Measurements from ENCODE around the gene AOPEP. TPM values are rescaled to one million over a fixed set of nuclear protein-coding genes. Genes with fewer than 3 reads are reported as not detected.

The AOPEP gene
- total RNA-seq, 2 experiments from 2014 or later: 8.9 to 9.5 TPM

GRCh38 chr9:95103281-95103771 lies 376.8 kb downstream of the AOPEP start:
- CTCF ChIA-PET: interaction anchor here (0.8 kb wide), 1 partner anchor 412 kb away, joined by 3 read pairs; no protein-coding TSS in a partner anchor
- Mint-ChIP-seq H3K36me3 (ENCODE audit: low read depth) (peaks cover 3% of the 10 kb centered on the region), H3K27ac (no peak overlapping the region), H3K4me1 (no peaks in the 10 kb centered on the region), H3K4me3 (no peak overlapping the region), H3K27me3 (no peaks in the 10 kb centered on the region), H3K9me3 (ENCODE audit: low read depth) (no peaks in the 10 kb centered on the region)
- DNase-seq (no peak), ATAC-seq (no peak)
- POLR2A ChIA-PET: no interaction called here
- intact Hi-C loops (cut with DNase I, micrococcal nuclease): no loop called here

GRCh38 chr9:95103871-95104580 lies 377.5 kb downstream of the AOPEP start:
- Mint-ChIP-seq H3K4me1 (no peaks in the 10 kb centered on the region), H3K36me3 (ENCODE audit: low read depth) (peaks cover 3% of the 10 kb centered on the region), H3K4me3 (no peak overlapping the region), H3K27me3 (no peaks in the 10 kb centered on the region), H3K27ac (no peak overlapping the region), H3K9me3 (ENCODE audit: low read depth) (no peaks in the 10 kb centered on the region)
- ATAC-seq: no peak
- no peak for DNase-seq
- ChIA-PET POLR2A (no interaction called here), CTCF (no interaction called here)
- intact Hi-C loops (cut with DNase I, micrococcal nuclease): no loop called here

- Mint-ChIP-seq H3K4me1 (no peaks in the 10 kb centered on the region), H3K9me3 (ENCODE audit: low read depth) (no peaks in the 10 kb centered on the region), H3K27me3 (no peaks in the 10 kb centered on the region), H3K27ac (no peak overlapping the region), H3K36me3 (ENCODE audit: low read depth) (peaks cover 3% of the 10 kb centered on the region), H3K4me3 (no peak overlapping the region)
- DNase-seq: no peak
- ChIA-PET CTCF (no interaction called here), POLR2A (no interaction called here)
- intact Hi-C loops (cut with DNase I, micrococcal nuclease): no loop called here
- ATAC-seq: no peak
Observed at GRCh38 chr9:95104581-95104960, 378.1 kb downstream of the AOPEP start.

GRCh38 chr9:95104980-95105379 lies 378.5 kb downstream of the AOPEP start:
- ATAC-seq (no peak), DNase-seq (no peak)
- intact Hi-C loops (cut with DNase I, micrococcal nuclease): no loop called here
- Mint-ChIP-seq H3K36me3 (ENCODE audit: low read depth) (peaks cover 3% of the 10 kb centered on the region), H3K4me1 (no peaks in the 10 kb centered on the region), H3K9me3 (ENCODE audit: low read depth) (no peaks in the 10 kb centered on the region), H3K27ac (no peak overlapping the region), H3K27me3 (no peaks in the 10 kb centered on the region), H3K4me3 (no peak overlapping the region)
- POLR2A ChIA-PET: no interaction called here
- CTCF ChIA-PET: no interaction called here

GRCh38 chr9:95105519-95106287 lies 379.2 kb downstream of the AOPEP start:
- H3K36me3 Mint-ChIP-seq (ENCODE audit: low read depth): peaks cover 3% of the 10 kb centered on the region
- POLR2A ChIA-PET: no interaction called here
- intact Hi-C loops (cut with DNase I, micrococcal nuclease): no loop called here
- no peaks in the 10 kb centered on the region for H3K4me1 Mint-ChIP-seq
- ATAC-seq (no peak), DNase-seq (no peak)
- no peak overlapping the region for H3K27ac Mint-ChIP-seq
- no peaks in the 10 kb centered on the region for H3K9me3 Mint-ChIP-seq (ENCODE audit: low read depth)
- no peak overlapping the region for H3K4me3 Mint-ChIP-seq
- H3K27me3 Mint-ChIP-seq: no peaks in the 10 kb centered on the region
- CTCF ChIA-PET: no interaction called here

GRCh38 chr9:95107001-95107749 lies 380.7 kb downstream of the AOPEP start:
- POLR2A ChIA-PET: no interaction called here
- ATAC-seq: no peak
- CTCF ChIA-PET: interaction anchor here (0.6 kb wide), 1 partner anchor 560 kb away, joined by 4 read pairs; no protein-coding TSS in a partner anchor

GRCh38 chr9:95107976-95108375 lies 381.5 kb downstream of the AOPEP start:
- intact Hi-C loops (cut with DNase I, micrococcal nuclease): no loop called here
- Mint-ChIP-seq H3K9me3 (ENCODE audit: low read depth) (no peaks in the 10 kb centered on the region), H3K4me3 (no peak overlapping the region), H3K4me1 (no peaks in the 10 kb centered on the region), H3K36me3 (ENCODE audit: low read depth) (peaks cover 3% of the 10 kb centered on the region), H3K27ac (no peak overlapping the region), H3K27me3 (no peaks in the 10 kb centered on the region)
- POLR2A ChIA-PET: no interaction called here
- DNase-seq (no peak), ATAC-seq (no peak)
- CTCF ChIA-PET: interaction anchor here (0.6 kb wide), 1 partner anchor 561 kb away, joined by 4 read pairs; no protein-coding TSS in a partner anchor

More at GRCh38 chr9:95107001-95107749, 380.7 kb downstream of the AOPEP start:
- Mint-ChIP-seq H3K4me3 (no peak overlapping the region), H3K4me1 (no peaks in the 10 kb centered on the region), H3K27ac (no peak overlapping the region), H3K9me3 (ENCODE audit: low read depth) (no peaks in the 10 kb centered on the region), H3K27me3 (no peaks in the 10 kb centered on the region), H3K36me3 (ENCODE audit: low read depth) (peaks cover 3% of the 10 kb centered on the region)
- DNase-seq: no peak
- intact Hi-C loops (cut with DNase I, micrococcal nuclease): no loop called here

- POLR2A ChIA-PET: no interaction called here
- Mint-ChIP-seq H3K36me3 (ENCODE audit: low read depth) (peaks cover 3% of the 10 kb centered on the region), H3K27me3 (no peaks in the 10 kb centered on the region), H3K4me3 (no peak overlapping the region), H3K4me1 (no peaks in the 10 kb centered on the region), H3K9me3 (ENCODE audit: low read depth) (no peaks in the 10 kb centered on the region), H3K27ac (no peak overlapping the region)
- no peak for DNase-seq
- intact Hi-C loops (cut with DNase I, micrococcal nuclease): no loop called here
- CTCF ChIA-PET: no interaction called here
- ATAC-seq: no peak
Observed at GRCh38 chr9:95108777-95109176, 382.3 kb downstream of the AOPEP start.

GRCh38 chr9:95109456-95109855 lies 383.0 kb downstream of the AOPEP start:
- CTCF ChIA-PET: interaction anchor here (0.6 to 1.0 kb wide), 2 partner anchors 19 to 157 kb away, joined by 4 to 7 read pairs; no protein-coding TSS in a partner anchor
- H3K4me1 Mint-ChIP-seq: no peaks in the 10 kb centered on the region
- H3K27me3 Mint-ChIP-seq: no peaks in the 10 kb centered on the region
- no peak overlapping the region for H3K27ac Mint-ChIP-seq
- DNase-seq (no peak), ATAC-seq (no peak)
- POLR2A ChIA-PET: no interaction called here
- no peak overlapping the region for H3K4me3 Mint-ChIP-seq
- no peaks in the 10 kb centered on the region for H3K9me3 Mint-ChIP-seq (ENCODE audit: low read depth)
- H3K36me3 Mint-ChIP-seq (ENCODE audit: low read depth): peaks cover 3% of the 10 kb centered on the region
- intact Hi-C loops (cut with DNase I, micrococcal nuclease): no loop called here

- Mint-ChIP-seq H3K4me3 (no peak overlapping the region), H3K27ac (no peak overlapping the region), H3K9me3 (ENCODE audit: low read depth) (no peaks in the 10 kb centered on the region), H3K4me1 (no peaks in the 10 kb centered on the region), H3K36me3 (ENCODE audit: low read depth) (peaks cover 3% of the 10 kb centered on the region), H3K27me3 (no peaks in the 10 kb centered on the region)
- ChIA-PET POLR2A (no interaction called here), CTCF (interaction anchor here (1.4 kb wide), 1 partner anchor 21 kb away, joined by 3 read pairs; no protein-coding TSS in a partner anchor)
- no peak for DNase-seq
- intact Hi-C loops (cut with DNase I, micrococcal nuclease): no loop called here
- no peak for ATAC-seq
Observed at GRCh38 chr9:95110921-95111525, 384.5 kb downstream of the AOPEP start.

GRCh38 chr9:95111716-95112115 lies 385.2 kb downstream of the AOPEP start:
- ChIA-PET POLR2A (no interaction called here), CTCF (interaction anchor here (0.5 kb wide), 1 partner anchor 236 kb away, joined by 3 read pairs; no protein-coding TSS in a partner anchor)
- Mint-ChIP-seq H3K4me3 (no peak overlapping the region), H3K4me1 (no peaks in the 10 kb centered on the region), H3K36me3 (ENCODE audit: low read depth) (peaks cover 3% of the 10 kb centered on the region), H3K27ac (no peak overlapping the region), H3K9me3 (ENCODE audit: low read depth) (no peaks in the 10 kb centered on the region), H3K27me3 (no peaks in the 10 kb centered on the region)
- DNase-seq: no peak
- no peak for ATAC-seq
- intact Hi-C loops (cut with DNase I, micrococcal nuclease): no loop called here

Data from activated CD4-positive, alpha-beta T cell treated with anti-CD3 and anti-CD28 coated beads for 36 hours (primary cell).